Osteoblast (primary cell): ENCODE measurements around the gene NBL1. TPM values are rescaled to one million over a fixed set of nuclear protein-coding genes. Genes with fewer than 3 reads are reported as not detected.

Experiments
- DNase-seq: peaks from one replicate; pipeline ENCODE4 v3.0.0; 2011; ENCODE audit warnings: low spot score, mixed read lengths; ENCODE audit not compliant: insufficient read length; ENCODE audit errors: missing footprints
- H2AFZ ChIP-seq: 2 replicates; pipeline ENCODE4 v1.6.0; 2011; ENCODE audit warnings: mild to moderate bottlenecking, low read length
- H3K27ac ChIP-seq: 2 replicates; pipeline ENCODE4 v1.5.1; 2011; ENCODE audit warnings: mild to moderate bottlenecking, low read depth, low read length, moderate library complexity
- H3K27me3 ChIP-seq: 2 replicates; pipeline ENCODE4 v1.6.0; 2012; ENCODE audit warnings: mild to moderate bottlenecking, control low read depth, inconsistent platforms, low read length, moderate library complexity; ENCODE audit not compliant: insufficient read depth
- H3K36me3 ChIP-seq: 2 replicates; pipeline ENCODE4 v1.5.1; 2011; ENCODE audit warnings: mild to moderate bottlenecking, low read length, control low read depth, moderate library complexity; ENCODE audit not compliant: insufficient read depth
- H3K4me1 ChIP-seq: 2 replicates; pipeline ENCODE4 v1.5.1; 2011; ENCODE audit warnings: mild to moderate bottlenecking, low read length, control low read depth, moderate library complexity; ENCODE audit not compliant: insufficient read depth
- H3K4me2 ChIP-seq: 2 replicates; pipeline ENCODE4 v1.6.0; 2011; ENCODE audit warnings: mild to moderate bottlenecking, low read length; ENCODE audit not compliant: insufficient read depth
- H3K4me3 ChIP-seq: fragments of 200-600 bp; sonication (generic); 3 replicates; pipeline ENCODE4 v1.5.1; 2012; ENCODE audit warnings: mild to moderate bottlenecking, low read length, inconsistent platforms; ENCODE audit not compliant: insufficient read depth
- H3K79me2 ChIP-seq: 2 replicates; pipeline ENCODE4 v1.6.0; 2012; ENCODE audit warnings: mild to moderate bottlenecking, low read length, control low read depth, inconsistent platforms; ENCODE audit not compliant: insufficient read depth
- H3K9me3 ChIP-seq: 2 replicates; pipeline ENCODE4 v1.5.1; 2011; ENCODE audit warnings: low read depth, low read length, control low read depth
- H4K20me1 ChIP-seq: 2 replicates; pipeline ENCODE4 v1.6.0; 2012; ENCODE audit warnings: mild to moderate bottlenecking, low read length, control low read depth; ENCODE audit not compliant: insufficient read depth
- CTCF ChIP-seq: IDR thresholded peaks from 2 replicates; pipeline ENCODE4 v1.5.1; 2011; ENCODE audit warnings: mild to moderate bottlenecking, low read depth, low read length, moderate library complexity; ENCODE audit errors: extremely low read depth
- total RNA-seq: library from RNA; depleted of rRNA; stranded (reverse); fragments of >200 nt; gene quantifications from 2 replicates; pipeline ENCODE4 v1.2.3, GENCODE V29; 2012

The NBL1 gene
- total RNA-seq, 1 donor: 88.7 TPM

GRCh38 chr1:19690342-19690741, 46.2 kb downstream of the NBL1 start:
- H3K79me2 ChIP-seq: no peaks in the 10 kb centered on the region
- no peak for TF ChIP-seq CTCF
- no peaks in the 10 kb centered on the region for H3K36me3 ChIP-seq
- H3K4me3 ChIP-seq: no peak overlapping the region
- H3K4me2 ChIP-seq: no peak overlapping the region
- no peaks in the 10 kb centered on the region for H4K20me1 ChIP-seq
- H3K9me3 ChIP-seq: no peaks in the 10 kb centered on the region
- H3K27me3 ChIP-seq: no peaks in the 10 kb centered on the region
- DNase-seq: no peak
- no peak overlapping the region for H3K27ac ChIP-seq
- no peaks in the 10 kb centered on the region for H3K4me1 ChIP-seq
- H2AFZ ChIP-seq: no peak overlapping the region

- Histone ChIP-seq H3K27me3 (no peaks in the 10 kb centered on the region), H2AFZ (no peak overlapping the region), H3K4me3 (no peak overlapping the region), H3K4me1 (no peaks in the 10 kb centered on the region), H3K36me3 (peaks cover 2% of the 10 kb centered on the region), H3K9me3 (no peaks in the 10 kb centered on the region), H4K20me1 (no peaks in the 10 kb centered on the region), H3K4me2 (no peak overlapping the region), H3K79me2 (no peaks in the 10 kb centered on the region), H3K27ac (no peak overlapping the region)
- no peak for TF ChIP-seq CTCF
- DNase-seq: peak; percentile 44
Measured at GRCh38 chr1:19694298-19694697, 50.2 kb downstream of the NBL1 start.

GRCh38 chr1:19695772-19696171, 51.7 kb downstream of the NBL1 start:
- Histone ChIP-seq H3K4me3 (no peak overlapping the region), H3K4me1 (no peaks in the 10 kb centered on the region)
- TF ChIP-seq CTCF: no peak

DNA sequence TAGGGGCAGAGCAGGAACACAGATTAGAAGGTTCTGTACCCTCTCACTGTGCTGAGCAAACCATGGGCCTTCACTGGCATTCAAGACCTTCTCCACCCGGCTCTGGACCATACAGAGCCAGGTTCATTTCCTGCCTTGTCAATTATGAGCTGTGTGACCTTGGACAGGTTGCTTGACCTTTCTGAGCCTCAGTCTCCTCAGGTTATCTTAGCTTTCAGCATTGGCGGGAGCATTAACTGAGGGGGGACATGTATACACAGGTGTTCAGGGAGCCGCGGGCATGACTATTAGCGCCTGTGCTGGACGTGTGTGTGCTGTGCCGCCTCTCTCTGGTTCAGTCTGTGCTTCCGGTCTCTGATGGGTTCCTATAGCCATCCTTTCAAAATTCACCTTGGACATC, 52.7 kb downstream of the NBL1 start:
- Histone ChIP-seq H4K20me1 (no peaks in the 10 kb centered on the region), H3K79me2 (no peaks in the 10 kb centered on the region), H3K9me3 (no peaks in the 10 kb centered on the region), H3K36me3 (peaks cover 2% of the 10 kb centered on the region), H2AFZ (no peak overlapping the region), H3K4me2 (no peak overlapping the region), H3K4me3 (no peak overlapping the region), H3K4me1 (no peaks in the 10 kb centered on the region), H3K27me3 (no peaks in the 10 kb centered on the region), H3K27ac (no peak overlapping the region)
- TF ChIP-seq CTCF: no peak
- no peak for DNase-seq

More at GRCh38 chr1:19695772-19696171, 51.7 kb downstream of the NBL1 start:
- Histone ChIP-seq H3K79me2 (no peaks in the 10 kb centered on the region), H2AFZ (no peak overlapping the region), H3K27me3 (no peaks in the 10 kb centered on the region), H3K9me3 (no peaks in the 10 kb centered on the region), H3K27ac (no peak overlapping the region), H3K4me2 (no peak overlapping the region), H4K20me1 (no peaks in the 10 kb centered on the region), H3K36me3 (peaks cover 2% of the 10 kb centered on the region)
- peak; percentile 21 for DNase-seq
